Measurements from ENCODE around the gene GPRIN1.

GPRIN1 gene

DNA sequence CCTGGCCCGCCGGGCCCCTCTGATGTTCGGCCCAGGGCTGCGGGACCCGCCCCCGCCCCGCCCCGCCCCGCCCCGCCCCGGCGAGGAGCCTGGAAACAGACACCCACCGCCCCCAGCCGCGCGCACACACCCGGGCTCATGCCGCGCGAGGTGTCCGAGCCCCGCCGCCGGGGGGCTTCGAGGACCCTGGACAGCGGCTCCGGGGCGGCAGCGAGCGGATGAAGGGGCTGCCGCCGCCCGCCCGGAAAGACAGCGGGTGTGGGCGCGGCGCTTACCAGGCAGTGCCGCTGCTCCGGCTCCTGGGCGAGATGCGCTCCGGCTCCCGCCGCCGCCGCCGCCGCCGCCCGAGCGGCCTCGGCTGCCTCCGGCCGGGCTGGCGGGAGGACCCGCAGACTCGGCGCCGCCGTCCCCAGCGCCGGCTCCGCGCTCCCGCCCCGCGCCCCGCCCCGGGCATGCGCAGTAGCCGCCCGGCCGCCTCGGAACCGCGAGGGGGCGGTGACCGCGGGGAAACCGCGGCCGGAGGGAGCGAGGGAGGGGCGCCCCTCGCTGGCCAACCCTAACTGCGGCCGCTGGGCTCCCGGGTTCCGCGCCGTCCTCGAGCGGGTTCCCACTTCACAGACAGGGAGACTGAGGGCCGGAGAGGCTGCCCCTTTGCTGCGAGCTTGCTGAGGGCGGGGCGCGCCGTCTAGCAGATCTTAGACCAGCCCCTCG is at the start of gene GPRIN1:
Gene GPRIN1, minus strand, starts transcription at position 433 of the 711 bp plus-strand sequence. CDS start 10,322 bp downstream, outside the sequence.
- DNase-seq: peak; percentile 56

DNA sequence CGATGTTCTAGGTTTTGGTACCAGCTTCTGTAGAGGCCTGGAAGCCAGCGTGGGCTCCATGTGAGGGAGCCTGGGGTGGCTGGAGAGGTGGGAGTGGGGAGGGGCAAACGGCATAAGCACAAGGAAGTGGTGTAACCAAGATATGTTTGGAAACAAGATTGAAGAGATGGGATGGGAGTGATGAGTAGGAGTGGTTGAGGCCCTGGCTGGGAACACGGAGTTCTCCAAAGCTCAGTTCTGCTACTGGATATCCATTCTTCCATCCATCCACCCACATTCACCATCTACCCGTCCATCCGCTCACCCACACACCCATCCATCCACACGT is 49.5 kb upstream of the GPRIN1 start:
- no peak for DNase-seq

DNA sequence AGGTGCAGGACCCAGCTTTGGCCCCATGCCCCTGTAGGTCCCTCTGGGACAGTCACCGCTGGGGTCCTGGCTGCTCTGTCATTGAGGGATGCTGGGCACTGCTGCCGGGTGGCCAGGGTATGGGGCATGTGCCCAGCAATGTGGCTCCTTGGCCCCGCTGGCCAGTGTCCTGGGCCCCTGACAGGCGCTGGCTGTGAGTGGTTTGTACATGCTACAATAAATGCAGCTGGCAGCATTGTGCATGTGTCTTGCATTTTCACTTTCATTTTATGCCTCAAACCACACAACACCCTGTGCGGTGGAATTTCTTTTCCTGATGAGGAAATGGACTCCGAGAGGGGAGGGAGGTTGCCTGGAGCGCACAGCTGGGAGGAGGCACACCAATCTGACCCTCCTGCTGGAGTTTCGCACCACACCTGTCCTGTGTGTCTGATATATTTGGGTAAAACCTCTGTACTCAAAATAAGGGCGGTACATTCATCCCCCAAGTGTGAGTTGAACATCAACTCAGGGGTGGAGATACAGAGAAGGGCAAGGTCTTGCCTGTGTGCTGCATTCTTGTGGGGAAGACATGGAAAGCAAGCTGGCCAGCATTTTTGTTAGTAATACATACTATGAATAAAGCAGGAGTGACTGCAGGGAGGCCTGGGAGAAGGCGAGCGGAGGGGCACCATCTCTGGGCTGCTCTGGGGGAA is 49.0 kb upstream of the GPRIN1 start:
- DNase-seq: peak; percentile 49

- peak; percentile 69 for DNase-seq
Measured at GRCh38 chr5:176658007-176658599, 48.1 kb upstream of the GPRIN1 start.

GRCh38 chr5:176656467-176656990 is 46.6 kb upstream of the GPRIN1 start:
- no peak for DNase-seq

- DNase-seq: peak; percentile 14
Measured at GRCh38 chr5:176654856-176655255, 44.9 kb upstream of the GPRIN1 start.

- DNase-seq: peak; percentile 53
Measured at GRCh38 chr5:176653401-176654385, 43.7 kb upstream of the GPRIN1 start.

- no peak for DNase-seq
Measured at GRCh38 chr5:176652136-176652535, 42.2 kb upstream of the GPRIN1 start.

DNA sequence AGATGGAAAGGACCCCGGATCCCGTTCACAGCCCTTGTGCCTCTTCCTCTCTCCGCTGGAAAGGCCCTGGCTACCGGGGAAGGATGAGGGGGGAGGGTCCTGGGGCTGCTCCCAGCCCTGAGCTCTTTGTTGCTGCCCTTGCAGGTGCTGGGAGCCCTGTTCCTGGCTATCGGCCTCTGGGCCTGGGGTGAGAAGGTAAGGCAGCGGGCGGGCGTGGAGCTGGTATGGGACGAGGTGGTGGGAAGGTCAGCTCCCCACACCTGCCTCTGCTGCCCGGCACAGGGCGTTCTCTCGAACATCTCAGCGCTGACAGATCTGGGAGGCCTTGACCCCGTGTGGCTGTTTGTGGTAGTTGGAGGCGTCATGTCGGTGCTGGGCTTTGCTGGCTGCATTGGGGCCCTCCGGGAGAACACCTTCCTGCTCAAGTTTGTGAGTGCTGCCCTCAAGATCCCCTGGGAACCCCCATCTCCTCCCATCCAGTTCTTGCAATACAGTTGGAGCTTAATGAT is 41.6 kb upstream of the GPRIN1 start:
- no peak for DNase-seq

GRCh38 chr5:176650354-176650884 is 40.5 kb upstream of the GPRIN1 start:
- DNase-seq: no peak

DNA sequence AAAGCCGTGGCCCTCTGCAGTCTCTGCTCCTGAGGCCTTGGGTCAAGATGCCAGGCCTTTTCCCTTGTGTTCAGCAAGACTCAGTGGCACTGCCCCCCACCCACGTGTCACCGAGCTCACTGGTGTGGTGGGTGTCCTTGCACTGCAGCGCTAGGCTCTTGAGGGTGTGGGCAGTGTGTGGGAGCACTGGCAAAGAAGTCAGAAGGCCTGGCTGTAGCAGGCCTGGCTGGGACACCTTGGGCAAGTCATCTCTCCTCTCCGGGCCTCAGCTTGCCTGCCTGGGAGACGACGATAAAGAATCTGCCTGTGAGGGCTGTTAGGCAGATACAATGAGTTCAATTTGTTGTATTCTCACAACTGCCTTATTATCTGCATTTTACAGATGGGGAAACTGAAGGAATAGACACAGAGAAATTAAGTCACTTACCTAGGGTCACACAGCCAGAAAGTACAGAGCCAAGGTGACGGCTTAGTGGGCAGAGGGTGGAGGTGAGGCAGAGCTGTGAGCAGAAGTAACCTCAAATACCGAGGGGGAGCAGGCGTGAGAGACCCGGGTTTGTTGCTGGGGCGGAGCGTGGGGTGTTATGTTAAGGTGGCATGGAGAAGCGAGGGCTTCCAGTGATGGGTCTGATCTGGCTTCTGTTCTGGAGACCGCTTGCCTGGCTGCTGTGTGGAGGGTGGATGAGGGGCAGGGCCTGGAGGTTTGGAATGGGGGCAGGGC is 38.7 kb upstream of the GPRIN1 start:
- DNase-seq: peak; percentile 52

DNA sequence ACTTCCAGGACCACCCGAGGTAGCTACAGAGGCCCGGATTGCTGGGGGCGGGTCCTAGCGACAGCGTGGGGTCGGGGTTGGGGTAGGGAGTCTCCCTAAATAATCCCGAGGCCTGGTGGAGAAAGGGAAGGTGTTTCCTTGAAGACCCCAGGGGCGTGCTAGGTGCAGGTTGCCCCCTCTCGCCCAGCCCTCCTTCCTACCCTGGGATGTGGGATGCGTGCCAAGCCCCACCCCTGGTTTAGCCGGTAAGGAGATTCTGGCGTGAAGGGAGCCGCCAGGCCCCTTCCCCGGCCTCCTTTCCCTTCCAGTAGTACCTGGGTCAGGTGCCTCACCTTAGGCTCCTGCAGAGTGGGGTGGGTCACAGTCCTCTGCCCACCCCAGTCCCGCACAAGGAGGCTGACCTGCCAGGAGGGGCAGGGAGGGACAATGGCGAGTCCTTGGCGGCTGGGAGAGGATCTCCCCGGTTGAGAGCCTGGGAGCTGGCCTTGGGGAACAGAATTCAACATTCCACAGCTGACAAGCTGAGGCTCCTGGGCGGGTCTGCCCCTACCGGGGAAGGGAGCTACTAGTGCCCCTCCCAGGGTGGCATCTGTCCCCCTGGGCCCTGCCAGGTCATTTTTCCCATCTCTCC is 38.0 kb upstream of the GPRIN1 start:
- DNase-seq: no peak

DNA sequence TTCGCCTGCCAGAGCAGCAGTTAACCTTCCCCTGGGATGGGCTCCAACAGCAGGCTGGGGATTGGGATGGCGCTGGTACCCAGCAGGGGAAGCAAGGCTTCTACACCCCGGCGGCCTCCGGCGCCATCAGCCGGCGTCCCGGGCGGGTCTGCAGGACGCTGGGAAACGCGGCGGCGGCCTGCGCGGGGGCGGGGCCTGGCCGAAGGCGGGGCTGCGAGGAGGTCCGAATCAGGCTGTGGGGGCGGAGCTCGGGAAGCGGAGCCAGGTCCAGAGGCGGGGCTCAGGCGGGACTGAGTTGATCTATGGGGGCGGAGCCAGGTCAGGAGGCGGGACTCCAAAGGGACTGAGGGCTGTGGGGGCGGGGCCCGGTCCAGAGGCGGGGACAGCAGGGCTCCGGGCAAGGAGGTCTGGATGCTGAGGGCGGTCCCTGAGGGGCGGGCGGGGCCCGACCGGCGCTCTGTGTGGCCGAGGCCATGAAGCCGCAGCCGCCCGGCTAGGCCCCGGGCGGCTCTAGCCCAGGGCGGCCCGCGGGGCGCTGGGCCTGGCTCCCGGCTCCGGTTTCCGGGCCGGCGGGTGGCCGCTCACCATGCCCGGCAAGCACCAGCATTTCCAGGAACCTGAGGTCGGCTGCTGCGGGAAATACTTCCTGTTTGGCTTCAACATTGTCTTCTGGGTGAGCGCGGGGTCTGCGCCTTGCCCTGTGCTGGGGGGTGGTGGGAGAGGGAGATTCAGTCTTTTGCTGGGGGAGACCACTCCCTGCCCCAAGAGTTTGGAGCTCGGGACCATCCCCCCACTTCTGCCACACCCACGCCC is 37.3 kb upstream of the GPRIN1 start, which contains the start of gene TSPAN17:
Gene TSPAN17, plus strand, starts transcription at position 455 of the 813 bp plus-strand sequence. Its CDS starts 132 bp downstream, at position 587.
- DNase-seq: peak; percentile 99

GRCh38 chr5:176646707-176647029 is 36.7 kb upstream of the GPRIN1 start:
- DNase-seq: no peak

- no peak for DNase-seq
Measured at GRCh38 chr5:176646049-176646706, 36.2 kb upstream of the GPRIN1 start.

DNA sequence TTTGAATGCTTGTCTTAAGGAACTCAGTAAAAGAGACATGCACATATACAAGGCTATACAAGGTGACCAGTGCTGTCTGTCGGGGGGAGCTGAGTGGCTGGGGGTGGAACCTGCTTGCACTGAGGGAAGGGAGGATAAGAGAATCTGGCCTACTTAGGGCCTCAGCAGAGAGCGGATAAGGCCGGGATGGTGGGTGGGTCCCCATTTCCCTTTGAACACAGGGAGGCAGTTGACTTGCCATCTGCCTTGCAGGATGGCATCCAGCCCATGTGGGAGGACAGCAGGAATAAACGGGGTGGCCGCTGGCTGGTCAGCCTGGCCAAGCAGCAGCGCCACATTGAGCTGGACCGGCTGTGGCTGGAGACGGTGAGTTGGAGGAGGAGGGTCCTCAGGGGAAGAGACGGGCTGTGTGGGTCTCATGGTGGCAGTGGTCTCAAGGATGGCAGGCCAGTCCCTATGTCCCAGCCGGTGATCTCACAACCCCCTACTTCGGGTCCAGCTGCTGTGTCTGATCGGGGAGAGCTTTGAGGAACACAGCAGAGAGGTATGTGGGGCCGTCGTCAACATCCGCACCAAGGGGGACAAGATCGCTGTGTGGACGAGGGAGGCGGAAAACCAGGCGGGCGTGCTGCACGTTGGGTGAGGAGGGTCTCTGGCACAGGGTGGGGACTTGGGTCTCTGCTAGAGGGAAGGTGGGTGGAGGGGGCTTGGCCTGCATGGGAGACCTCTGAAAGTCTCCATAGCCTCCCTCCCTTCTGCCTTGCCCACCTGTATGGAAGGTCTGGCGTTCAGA is 35.1 kb upstream of the GPRIN1 start:
- no peak for DNase-seq

GRCh38 chr5:176644294-176644693 is 34.3 kb upstream of the GPRIN1 start:
- DNase-seq: no peak

GRCh38 chr5:176643491-176644219 is 33.7 kb upstream of the GPRIN1 start:
- no peak for DNase-seq

Data from CD4-positive, alpha-beta T cell treated with Interleukin-10 for 1 hour (primary cell).